Activated naive CD4-positive, alpha-beta T cell treated with Interleukin-2 at 50 U/mL for 16 hours (primary cell): ENCODE data around the gene LAMTOR5.

ENCODE experiments used
- DNase-seq: peaks from one replicate; pipeline ENCODE4 v3.0.0-alpha.2; 2020

LAMTOR5 gene

GRCh38 chr1:110385369-110385768, 22.1 kb downstream of the LAMTOR5 start:
- no peak for DNase-seq

GRCh38 chr1:110384581-110385321, 22.7 kb downstream of the LAMTOR5 start:
- DNase-seq = no peak

GRCh38 chr1:110383251-110383990, 24.1 kb downstream of the LAMTOR5 start:
- DNase-seq = no peak

- DNase-seq = no peak
These were observed 26.7 kb downstream of the LAMTOR5 start for GRCh38 chr1:110380672-110381283.

GRCh38 chr1:110375490-110375889, 32.0 kb downstream of the LAMTOR5 start:
- no peak for DNase-seq

- DNase-seq = no peak
These were observed 36.7 kb downstream of the LAMTOR5 start for GRCh38 chr1:110370827-110371226.

GRCh38 chr1:110364221-110364620, 43.3 kb downstream of the LAMTOR5 start:
- no peak for DNase-seq

- no peak for DNase-seq
These were observed 45.6 kb downstream of the LAMTOR5 start for GRCh38 chr1:110361856-110362255.

- DNase-seq = no peak
These were observed 47.1 kb downstream of the LAMTOR5 start for GRCh38 chr1:110360431-110360830.

- no peak for DNase-seq
These were observed 51.1 kb downstream of the LAMTOR5 start for GRCh38 chr1:110356379-110356778.

- no peak for DNase-seq
These were observed 52.2 kb downstream of the LAMTOR5 start for GRCh38 chr1:110355321-110355720.
